ENCODE results near the gene GRB7.
A peak's percentile ranks its signal among the peaks of the same experiment; 100 is the strongest.

GRB7 gene

DNA sequence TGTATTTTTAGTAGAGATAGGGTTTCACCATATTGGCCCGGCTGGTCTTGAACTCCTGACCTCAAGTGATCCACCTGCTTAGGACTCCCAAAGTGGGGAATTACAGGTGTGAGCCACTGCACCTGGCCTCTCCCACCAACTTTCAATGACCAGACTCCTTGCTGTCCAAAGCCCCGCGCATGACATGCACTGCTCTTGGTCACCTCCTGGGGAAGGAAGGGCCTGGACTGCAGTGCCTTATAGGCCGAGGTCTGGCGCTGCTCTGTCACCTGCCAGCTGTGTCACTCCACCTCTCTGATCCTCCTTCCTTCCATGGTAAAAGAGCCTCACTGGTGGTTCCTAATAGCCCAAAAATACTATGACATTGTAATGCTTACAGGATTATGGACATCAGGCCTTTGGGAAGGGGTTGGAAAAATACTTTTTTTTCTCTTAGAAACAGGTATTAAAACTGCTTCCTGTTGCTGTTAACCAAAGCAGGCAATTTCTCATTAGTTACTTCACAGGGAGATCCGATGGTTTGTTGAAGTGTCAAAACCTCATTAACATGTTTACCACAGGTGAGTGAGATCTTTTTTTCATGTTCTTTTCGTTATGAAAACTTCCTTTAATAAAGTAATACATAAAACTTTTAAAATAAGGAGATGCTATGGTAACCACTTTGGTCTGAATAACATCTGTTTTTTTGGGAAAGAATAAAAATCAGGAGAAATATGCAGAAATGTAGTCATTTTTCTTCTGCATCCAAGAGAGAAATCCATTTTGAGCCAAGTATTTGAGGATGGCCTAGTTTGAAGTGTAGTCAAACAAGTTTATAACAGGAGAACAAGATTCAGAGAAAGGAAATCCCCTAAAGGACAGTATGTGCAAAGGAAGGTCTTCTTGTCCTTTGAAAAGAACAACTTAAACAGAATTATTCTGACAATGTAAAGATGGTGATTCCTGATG is 35.5 kb downstream of the GRB7 start:
- peaks cover 0 to 34% (median 20%) of the 10 kb centered on the region in 5 experiments for H3K27me3 ChIP-seq (replicated peaks in 2 of 5; ENCODE audit: control insufficient read depth in 4 of 5, insufficient read depth in 5 of 5, low read length in 4 of 5)

DNA sequence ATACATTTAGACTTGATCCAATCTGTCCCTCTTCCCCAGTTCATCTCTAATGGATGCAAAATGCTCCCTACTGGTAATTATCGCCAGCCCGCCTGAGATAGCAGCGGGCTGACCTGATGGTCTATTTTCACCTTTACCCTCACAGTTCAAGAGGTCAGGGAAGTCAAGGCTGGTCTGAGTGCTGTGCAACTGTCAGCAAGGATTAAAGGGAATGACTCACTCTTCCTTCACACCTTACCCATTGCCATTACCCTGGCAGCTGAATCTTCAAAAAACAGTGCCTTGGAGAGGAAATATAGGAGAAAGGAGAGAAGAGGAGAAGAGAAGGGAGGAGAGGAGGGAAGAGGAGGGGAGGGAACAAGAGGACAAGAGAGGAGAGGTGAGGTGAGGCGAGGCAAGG is 36.3 kb downstream of the GRB7 start:
- no peak overlapping the region for H3K27ac ChIP-seq (ENCODE audit: insufficient read depth in 1 of 2, low read depth in 1 of 2, low read length in 2 of 2, poor library complexity in 1 of 2, severe bottlenecking in 2 of 2)
- no peak for DNase-seq
- 100% methylated on average over 1 of the region's 4 CpGs for whole genome bisulfite sequencing (ENCODE audit: insufficient coverage)
- H3K36me3 ChIP-seq (ENCODE audit: control insufficient read depth in 4 of 4, insufficient read depth in 4 of 4, low read length in 3 of 4) = no peaks in the 10 kb centered on the region
- H3K4me1 ChIP-seq (ENCODE audit: control extremely low read depth in 1 of 4, control insufficient read depth in 4 of 4, insufficient read depth in 4 of 4, low read length in 3 of 4) = no peaks in the 10 kb centered on the region
- POLR2A ChIA-PET = no interaction called here
- H3K4me3 ChIP-seq (ENCODE audit: control insufficient read depth in 1 of 7, extremely low read depth in 1 of 7, insufficient read depth in 4 of 7, low read depth in 2 of 7, low read length in 6 of 7) = no peak overlapping the region
- CTCF ChIA-PET = no interaction called here
- H3K27me3 ChIP-seq (replicated peaks in 2 of 5; ENCODE audit: control insufficient read depth in 4 of 5, insufficient read depth in 5 of 5, low read length in 4 of 5) = peaks cover 0 to 40% (median 18%) of the 10 kb centered on the region in 5 experiments
- no peaks in the 10 kb centered on the region for H3K9me3 ChIP-seq (ENCODE audit: control extremely low read depth in 1 of 5, control insufficient read depth in 4 of 5, insufficient read depth in 2 of 5, low read depth in 1 of 5, low read length in 4 of 5)

More for the DNA sequence above, 35.5 kb downstream of the GRB7 start:
- no peak overlapping the region for H3K4me3 ChIP-seq (ENCODE audit: control insufficient read depth in 1 of 7, extremely low read depth in 1 of 7, insufficient read depth in 4 of 7, low read depth in 2 of 7, low read length in 6 of 7)
- H3K4me1 ChIP-seq (ENCODE audit: control extremely low read depth in 1 of 4, control insufficient read depth in 4 of 4, insufficient read depth in 4 of 4, low read length in 3 of 4) = no peaks in the 10 kb centered on the region
- no peaks in the 10 kb centered on the region for H3K36me3 ChIP-seq (ENCODE audit: control insufficient read depth in 4 of 4, insufficient read depth in 4 of 4, low read length in 3 of 4)
- ChIA-PET CTCF (no interaction called here), POLR2A (no interaction called here)
- no peaks in the 10 kb centered on the region for H3K9me3 ChIP-seq (ENCODE audit: control extremely low read depth in 1 of 5, control insufficient read depth in 4 of 5, insufficient read depth in 2 of 5, low read depth in 1 of 5, low read length in 4 of 5)
- DNase-seq = no peak
- 88% methylated on average over 4 of the region's 7 CpGs for WGBS (ENCODE audit: insufficient coverage)
- no peak overlapping the region for H3K27ac ChIP-seq (ENCODE audit: insufficient read depth in 1 of 2, low read depth in 1 of 2, low read length in 2 of 2, poor library complexity in 1 of 2, severe bottlenecking in 2 of 2)

DNA sequence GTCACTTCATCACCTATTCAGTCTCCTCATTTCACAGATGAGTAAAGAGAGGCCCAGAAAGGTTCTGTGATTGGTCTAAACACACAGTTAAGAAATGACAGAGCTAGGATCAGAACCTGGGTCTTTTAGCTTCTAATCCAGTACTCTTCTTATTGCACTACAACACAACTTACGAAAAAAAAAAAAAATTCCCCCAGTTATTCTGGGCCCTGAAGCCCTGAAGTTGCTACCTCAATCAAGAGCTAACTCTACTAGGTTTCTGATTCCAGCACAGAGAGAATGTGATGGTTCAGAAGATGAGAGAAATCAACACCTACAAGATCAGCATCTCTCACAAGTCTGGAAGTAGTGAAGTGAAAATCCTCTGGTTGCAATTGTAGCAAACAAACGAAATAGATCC is 37.3 kb downstream of the GRB7 start:
- no CpG with 5 or more reads among the region's 2 CpGs for WGBS (ENCODE audit: insufficient coverage)
- Histone ChIP-seq H3K27ac (ENCODE audit: insufficient read depth in 1 of 2, low read depth in 1 of 2, low read length in 2 of 2, poor library complexity in 1 of 2, severe bottlenecking in 2 of 2) (no peak overlapping the region), H3K4me1 (ENCODE audit: control extremely low read depth in 1 of 4, control insufficient read depth in 4 of 4, insufficient read depth in 4 of 4, low read length in 3 of 4) (no peaks in the 10 kb centered on the region), H3K4me3 (ENCODE audit: control insufficient read depth in 1 of 7, extremely low read depth in 1 of 7, insufficient read depth in 4 of 7, low read depth in 2 of 7, low read length in 6 of 7) (no peak overlapping the region), H3K27me3 (replicated peaks in 2 of 5; ENCODE audit: control insufficient read depth in 4 of 5, insufficient read depth in 5 of 5, low read length in 4 of 5) (peaks cover 0 to 49% (median 22%) of the 10 kb centered on the region in 5 experiments), H3K9me3 (ENCODE audit: control extremely low read depth in 1 of 5, control insufficient read depth in 4 of 5, insufficient read depth in 2 of 5, low read depth in 1 of 5, low read length in 4 of 5) (no peaks in the 10 kb centered on the region), H3K36me3 (ENCODE audit: control insufficient read depth in 4 of 4, insufficient read depth in 4 of 4, low read length in 3 of 4) (no peaks in the 10 kb centered on the region)
- no peak for DNase-seq
- CTCF ChIA-PET = no interaction called here
- POLR2A ChIA-PET = no interaction called here

DNA sequence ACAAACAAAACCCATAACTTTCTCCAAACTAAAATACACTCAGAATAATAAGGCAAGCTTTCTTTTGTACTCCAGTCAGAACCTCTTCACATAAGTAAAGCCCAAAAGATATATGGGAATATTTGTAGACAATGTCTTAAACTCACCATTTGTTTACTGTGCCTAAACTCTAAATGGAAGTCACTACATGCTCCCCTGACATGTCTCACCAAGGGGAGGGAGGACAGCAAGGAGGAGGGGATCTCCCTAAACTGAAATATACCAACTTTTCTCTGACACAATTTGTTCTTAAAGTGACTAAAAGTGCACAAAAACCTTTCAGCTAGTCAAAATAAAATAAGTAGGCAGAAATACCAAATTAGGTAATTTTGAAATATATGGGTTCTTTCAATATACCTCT is 38.5 kb downstream of the GRB7 start:
- POLR2A ChIA-PET = no interaction called here
- no peaks in the 10 kb centered on the region for H3K9me3 ChIP-seq (ENCODE audit: control extremely low read depth in 1 of 5, control insufficient read depth in 4 of 5, insufficient read depth in 2 of 5, low read depth in 1 of 5, low read length in 4 of 5)
- H3K4me3 ChIP-seq (ENCODE audit: control insufficient read depth in 1 of 7, extremely low read depth in 1 of 7, insufficient read depth in 4 of 7, low read depth in 2 of 7, low read length in 6 of 7) = no peak overlapping the region
- no peaks in the 10 kb centered on the region for H3K36me3 ChIP-seq (ENCODE audit: control insufficient read depth in 4 of 4, insufficient read depth in 4 of 4, low read length in 3 of 4)
- DNase-seq = no peak
- H3K27ac ChIP-seq (ENCODE audit: insufficient read depth in 1 of 2, low read depth in 1 of 2, low read length in 2 of 2, poor library complexity in 1 of 2, severe bottlenecking in 2 of 2) = no peak overlapping the region
- H3K4me1 ChIP-seq (ENCODE audit: control extremely low read depth in 1 of 4, control insufficient read depth in 4 of 4, insufficient read depth in 4 of 4, low read length in 3 of 4) = peaks cover 0 to 5% (median 1%) of the 10 kb centered on the region in 4 experiments
- peaks cover 0 to 55% (median 19%) of the 10 kb centered on the region in 5 experiments for H3K27me3 ChIP-seq (replicated peaks in 2 of 5; ENCODE audit: control insufficient read depth in 4 of 5, insufficient read depth in 5 of 5, low read length in 4 of 5)
- CTCF ChIA-PET = interaction anchor here (1.2 to 1.7 kb wide), 2 partner anchors 18 to 21 kb away, joined by 3 to 4 read pairs; no protein-coding TSS in a partner anchor

DNA sequence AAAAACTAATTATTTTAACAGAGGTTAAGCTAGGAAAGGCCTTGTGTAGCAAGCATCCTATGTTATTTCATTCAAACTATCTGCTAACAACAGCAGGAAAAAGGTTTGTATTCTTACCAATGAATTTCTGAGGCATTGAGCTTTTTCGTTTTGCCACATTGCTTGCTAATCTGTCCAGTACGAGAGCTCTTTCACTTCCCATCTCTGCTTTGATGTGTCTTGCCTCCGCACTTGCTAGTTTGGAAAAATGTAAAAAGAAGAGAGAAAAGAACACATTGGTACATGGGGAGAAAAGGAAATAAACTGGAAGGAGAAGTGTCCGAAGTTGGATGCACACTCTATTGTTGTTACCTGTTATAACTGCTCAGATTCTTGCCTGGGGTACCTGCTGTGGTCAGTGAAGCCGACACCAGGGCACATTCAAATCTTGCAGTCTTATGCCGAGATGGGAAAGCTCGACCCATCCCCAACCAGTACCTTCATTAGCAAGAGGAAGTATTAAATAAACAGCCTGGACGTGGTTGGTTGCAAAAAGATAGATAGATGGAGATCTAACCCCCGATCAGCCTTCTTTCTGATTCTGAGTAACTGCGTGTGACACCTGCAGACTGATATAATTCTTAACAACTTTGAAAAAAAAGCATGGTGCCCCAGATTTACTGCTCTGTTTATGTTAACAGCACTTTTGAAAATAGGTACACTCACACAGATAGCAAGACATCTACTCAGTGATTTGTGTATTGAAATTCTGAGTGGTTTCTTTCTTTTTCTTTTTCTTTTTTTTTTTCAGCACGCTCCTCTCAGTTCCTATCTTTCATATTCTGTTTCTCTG is 40.0 kb downstream of the GRB7 start:
- POLR2A ChIA-PET = no interaction called here
- H3K9me3 ChIP-seq (ENCODE audit: control extremely low read depth in 1 of 5, control insufficient read depth in 4 of 5, insufficient read depth in 2 of 5, low read depth in 1 of 5, low read length in 4 of 5) = no peaks in the 10 kb centered on the region
- CTCF ChIA-PET = interaction anchor here (1.7 kb wide), 1 partner anchor 23 kb away, joined by 4 read pairs; no protein-coding TSS in a partner anchor
- no peak overlapping the region for H3K27ac ChIP-seq (ENCODE audit: insufficient read depth in 1 of 2, low read depth in 1 of 2, low read length in 2 of 2, poor library complexity in 1 of 2, severe bottlenecking in 2 of 2)
- no peaks in the 10 kb centered on the region for H3K36me3 ChIP-seq (ENCODE audit: control insufficient read depth in 4 of 4, insufficient read depth in 4 of 4, low read length in 3 of 4)
- H3K4me1 ChIP-seq (ENCODE audit: control extremely low read depth in 1 of 4, control insufficient read depth in 4 of 4, insufficient read depth in 4 of 4, low read length in 3 of 4) = peaks cover 0 to 11% (median 3%) of the 10 kb centered on the region in 4 experiments
- peaks cover 0 to 68% (median 23%) of the 10 kb centered on the region in 5 experiments for H3K27me3 ChIP-seq (replicated peaks in 2 of 5; ENCODE audit: control insufficient read depth in 4 of 5, insufficient read depth in 5 of 5, low read length in 4 of 5)
- H3K4me3 ChIP-seq (ENCODE audit: control insufficient read depth in 1 of 7, extremely low read depth in 1 of 7, insufficient read depth in 4 of 7, low read depth in 2 of 7, low read length in 6 of 7) = no peak overlapping the region
- 59% methylated on average over 8 of the region's 11 CpGs for WGBS (ENCODE audit: insufficient coverage)
- no peak for DNase-seq

DNA sequence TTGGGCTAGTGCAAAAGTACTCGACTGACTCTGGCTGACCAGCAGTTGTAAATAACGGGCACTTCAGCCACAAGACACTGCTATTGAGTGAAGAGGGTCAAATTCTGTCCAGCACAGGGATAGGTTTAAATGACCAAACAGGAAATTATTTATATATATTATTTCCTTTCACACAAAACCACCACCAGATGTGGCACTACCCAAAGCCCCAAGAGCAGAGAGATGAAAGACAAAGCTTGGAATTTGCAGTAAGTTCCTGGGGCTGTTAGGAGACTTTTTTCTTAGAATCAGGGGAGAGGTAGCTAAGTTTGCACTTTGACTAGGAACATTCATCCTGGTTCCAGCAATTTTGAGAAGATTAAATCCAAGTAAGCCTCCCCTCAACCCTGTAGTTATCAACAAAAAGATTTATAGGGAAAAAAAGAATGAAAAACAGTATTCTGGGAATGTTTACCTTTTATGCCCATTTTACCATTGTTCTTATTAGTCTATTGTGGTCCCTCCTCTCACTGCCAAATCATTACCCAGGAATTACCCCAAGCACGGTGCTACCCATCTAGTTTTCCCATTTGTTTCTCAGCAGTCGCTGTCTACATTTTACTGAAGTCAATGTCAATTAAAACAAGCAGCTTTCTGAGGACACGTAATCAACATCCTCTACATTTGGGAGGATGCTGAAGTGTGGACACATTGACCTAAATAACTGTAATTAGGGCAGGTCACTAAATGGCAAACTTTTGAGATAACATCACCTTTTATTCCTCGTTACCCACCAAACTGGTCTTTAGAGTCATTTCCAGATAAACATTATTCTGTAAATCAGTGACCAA is 43.5 kb downstream of the GRB7 start:
- DNase-seq = peak in 2 of 3 donors; percentile 35 to 36
- no peaks in the 10 kb centered on the region for H3K36me3 ChIP-seq (ENCODE audit: control insufficient read depth in 4 of 4, insufficient read depth in 4 of 4, low read length in 3 of 4)
- CTCF ChIA-PET = interaction anchor here (0.8 to 1.7 kb wide), 5 partner anchors 16 to 191 kb away, joined by 3 to 4 read pairs (median 3); no protein-coding TSS in a partner anchor
- no peak overlapping the region for H3K27ac ChIP-seq (ENCODE audit: insufficient read depth in 1 of 2, low read depth in 1 of 2, low read length in 2 of 2, poor library complexity in 1 of 2, severe bottlenecking in 2 of 2)
- H3K4me1 ChIP-seq (ENCODE audit: control extremely low read depth in 1 of 4, control insufficient read depth in 4 of 4, insufficient read depth in 4 of 4, low read length in 3 of 4) = peaks cover 0 to 12% (median 4%) of the 10 kb centered on the region in 4 experiments
- H3K27me3 ChIP-seq (replicated peaks in 2 of 5; ENCODE audit: control insufficient read depth in 4 of 5, insufficient read depth in 5 of 5, low read length in 4 of 5) = peaks cover 0 to 63% (median 24%) of the 10 kb centered on the region in 5 experiments
- 57% methylated on average over 5 of the region's 6 CpGs for WGBS (ENCODE audit: insufficient coverage)
- H3K4me3 ChIP-seq (ENCODE audit: control insufficient read depth in 1 of 7, extremely low read depth in 1 of 7, insufficient read depth in 4 of 7, low read depth in 2 of 7, low read length in 6 of 7) = no peak overlapping the region
- no peaks in the 10 kb centered on the region for H3K9me3 ChIP-seq (ENCODE audit: control extremely low read depth in 1 of 5, control insufficient read depth in 4 of 5, insufficient read depth in 2 of 5, low read depth in 1 of 5, low read length in 4 of 5)
- POLR2A ChIA-PET = interaction anchor here (0.6 to 1.4 kb wide), 2 partner anchors 13 to 92 kb away, joined by 3 to 4 read pairs; no protein-coding TSS in a partner anchor

Measured in common myeloid progenitor, CD34-positive (primary cell).